ENCODE measurements around the gene SND1.

The SND1 gene

GRCh38 chr7:127758845-127759244 is 106.9 kb downstream of the SND1 start:
- no peak overlapping the region for H3K9ac ChIP-seq (ENCODE audit: low read length)
- no peaks in the 10 kb centered on the region for H3K9me3 ChIP-seq (ENCODE audit: low read length)
- H3K36me3 ChIP-seq (ENCODE audit: insufficient read depth, low read length): peaks cover 10% of the 10 kb centered on the region
- H3K79me2 ChIP-seq (ENCODE audit: insufficient read depth, low read length): peaks cover 33% of the 10 kb centered on the region
- TF ChIP-seq EZH2 (IDR thresholded peaks at IDR 0.05; ENCODE audit: borderline replicate concordance, low read length): no peak
- no peak for TF ChIP-seq CTCF (IDR thresholded peaks at IDR 0.05; ENCODE audit: low read length)
- no peak overlapping the region for H2AFZ ChIP-seq (ENCODE audit: low read length)
- no peaks in the 10 kb centered on the region for H3K9me2 ChIP-seq (ENCODE audit: low read depth, low read length)
- H3K4me1 ChIP-seq (ENCODE audit: insufficient read depth, low read length, severe bottlenecking): peaks cover 7% of the 10 kb centered on the region
- H3K4me2 ChIP-seq (ENCODE audit: low read length): no peak overlapping the region
- H4K20me1 ChIP-seq (ENCODE audit: insufficient read depth, low read length): no peaks in the 10 kb centered on the region
- no peaks in the 10 kb centered on the region for H3F3A ChIP-seq (ENCODE audit: insufficient read depth, low read length)
- no peak overlapping the region for H3K27ac ChIP-seq (ENCODE audit: low read depth, low read length, poor library complexity, severe bottlenecking)
- H3K27me3 ChIP-seq (ENCODE audit: insufficient read depth, low read length): no peaks in the 10 kb centered on the region
- H3K4me3 ChIP-seq (ENCODE audit: low read depth, low read length, poor library complexity, severe bottlenecking): no peak overlapping the region

- Histone ChIP-seq H3K9ac (ENCODE audit: low read length) (no peak overlapping the region), H3K4me2 (ENCODE audit: low read length) (no peak overlapping the region), H3F3A (ENCODE audit: insufficient read depth, low read length) (no peaks in the 10 kb centered on the region), H3K4me1 (ENCODE audit: insufficient read depth, low read length, severe bottlenecking) (peaks cover under 1% of the 10 kb centered on the region), H3K4me3 (ENCODE audit: low read depth, low read length, poor library complexity, severe bottlenecking) (no peak overlapping the region), H3K9me2 (ENCODE audit: low read depth, low read length) (no peaks in the 10 kb centered on the region), H3K27me3 (ENCODE audit: insufficient read depth, low read length) (no peaks in the 10 kb centered on the region), H2AFZ (ENCODE audit: low read length) (no peak overlapping the region), H3K9me3 (ENCODE audit: low read length) (no peaks in the 10 kb centered on the region), H3K36me3 (ENCODE audit: insufficient read depth, low read length) (peaks cover 9% of the 10 kb centered on the region; the same call in 1 of the 2 replicates), H3K79me2 (ENCODE audit: insufficient read depth, low read length) (peaks cover 31% of the 10 kb centered on the region), H3K27ac (ENCODE audit: low read depth, low read length, poor library complexity, severe bottlenecking) (no peak overlapping the region), H4K20me1 (ENCODE audit: insufficient read depth, low read length) (no peaks in the 10 kb centered on the region)
- TF ChIP-seq CTCF (IDR thresholded peaks at IDR 0.05; ENCODE audit: low read length) (no peak), EZH2 (IDR thresholded peaks at IDR 0.05; ENCODE audit: borderline replicate concordance, low read length) (no peak)
Measured at GRCh38 chr7:127759945-127760421, 108.0 kb downstream of the SND1 start.

GRCh38 chr7:127760436-127761031 is 108.5 kb downstream of the SND1 start:
- H4K20me1 ChIP-seq (ENCODE audit: insufficient read depth, low read length): no peaks in the 10 kb centered on the region

More at GRCh38 chr7:127760436-127761031, 108.5 kb downstream of the SND1 start:
- peaks cover 9% of the 10 kb centered on the region; the same call in 1 of the 2 replicates for H3K36me3 ChIP-seq (ENCODE audit: insufficient read depth, low read length)
- no peak overlapping the region for H2AFZ ChIP-seq (ENCODE audit: low read length)
- no peaks in the 10 kb centered on the region for H3K9me3 ChIP-seq (ENCODE audit: low read length)
- H3K9ac ChIP-seq (ENCODE audit: low read length): no peak overlapping the region
- peaks cover 25% of the 10 kb centered on the region for H3K79me2 ChIP-seq (ENCODE audit: insufficient read depth, low read length)
- H3F3A ChIP-seq (ENCODE audit: insufficient read depth, low read length): no peaks in the 10 kb centered on the region
- H3K4me2 ChIP-seq (ENCODE audit: low read length): no peak overlapping the region
- H3K9me2 ChIP-seq (ENCODE audit: low read depth, low read length): no peaks in the 10 kb centered on the region
- no peak overlapping the region for H3K27ac ChIP-seq (ENCODE audit: low read depth, low read length, poor library complexity, severe bottlenecking)
- TF ChIP-seq CTCF (IDR thresholded peaks at IDR 0.05; ENCODE audit: low read length): no peak
- H3K4me3 ChIP-seq (ENCODE audit: low read depth, low read length, poor library complexity, severe bottlenecking): no peak overlapping the region
- no peaks in the 10 kb centered on the region for H3K27me3 ChIP-seq (ENCODE audit: insufficient read depth, low read length)
- no peaks in the 10 kb centered on the region for H3K4me1 ChIP-seq (ENCODE audit: insufficient read depth, low read length, severe bottlenecking)

Data from OCI-LY1 (cell line).